Neural cell (in vitro differentiated cells): ENCODE measurements around the gene BUD23. TPM values are rescaled to one million over a fixed set of nuclear protein-coding genes. Genes with fewer than 3 reads are reported as not detected.

Experiments used
- H2AFZ ChIP-seq: fragments of 200-600, 300-800 bp; sonication (generic), shearing (Covaris generic); 2 replicates; pipeline ENCODE4 v1.6.0; 2014; ENCODE audit warnings: low read depth, mild to moderate bottlenecking, antibody characterized with exemption, low read length, moderate library complexity
- H3F3A ChIP-seq: fragments of 200-600 bp; shearing (Covaris generic); 2 replicates; pipeline ENCODE4 v1.6.1; 2016; ENCODE audit warnings: mild to moderate bottlenecking, moderate library complexity, mixed read lengths, antibody characterized with exemption, low read length; ENCODE audit not compliant: insufficient read depth, poor library complexity, severe bottlenecking
- H3K27ac ChIP-seq: fragments of 200-600, 300-800 bp; sonication (generic), shearing (Covaris generic); 2 replicates; pipeline ENCODE4 v1.5.1; 2014; ENCODE audit warnings: mild to moderate bottlenecking, low read length, moderate library complexity
- H3K27me3 ChIP-seq: fragments of 300-800, 200-600 bp; sonication (generic), shearing (Covaris generic); 2 replicates; pipeline ENCODE4 v1.6.0; 2014; ENCODE audit warnings: mild to moderate bottlenecking, low read depth, low read length, moderate library complexity; ENCODE audit not compliant: insufficient read depth
- H3K36me3 ChIP-seq: fragments of 300-800, 200-600 bp; sonication (generic), shearing (Covaris generic); 2 replicates; pipeline ENCODE4 v1.5.1; 2014; ENCODE audit warnings: mild to moderate bottlenecking, antibody characterized with exemption, low read length, moderate library complexity; ENCODE audit not compliant: insufficient read depth
- H3K4me2 ChIP-seq: fragments of 300-800, 200-600 bp; sonication (generic), shearing (Covaris generic); 2 replicates; pipeline ENCODE4 v1.6.0; 2014; ENCODE audit warnings: mild to moderate bottlenecking, low read length
- H3K4me3 ChIP-seq: fragments of 300-800, 200-600 bp; sonication (generic), shearing (Covaris generic); 2 replicates; pipeline ENCODE4 v1.5.1; 2014; ENCODE audit warnings: mild to moderate bottlenecking, low read length, moderate library complexity
- H3K79me2 ChIP-seq: fragments of 200-600 bp; shearing (Covaris generic); replicated peaks from 2 replicates; pipeline ENCODE4 v1.6.0; 2014; ENCODE audit warnings: mild to moderate bottlenecking, low read length, moderate library complexity; ENCODE audit not compliant: insufficient read depth
- H3K9ac ChIP-seq: fragments of 300-800, 200-600 bp; sonication (generic), shearing (Covaris generic); 2 replicates; pipeline ENCODE4 v1.6.1; 2016; ENCODE audit warnings: mild to moderate bottlenecking, low read length, mixed read lengths
- H3K9me2 ChIP-seq: fragments of 200-600 bp; shearing (Covaris generic); 2 replicates; pipeline ENCODE4 v1.6.1; 2016; ENCODE audit warnings: mild to moderate bottlenecking, low read length, mixed read lengths; ENCODE audit not compliant: insufficient read depth
- H3K9me3 ChIP-seq: fragments of 200-600, 300-800 bp; sonication (generic), shearing (Covaris generic); 2 replicates; pipeline ENCODE4 v1.6.1; 2016; ENCODE audit warnings: mild to moderate bottlenecking, mixed run types, low read length, moderate library complexity, mixed read lengths
- H4K20me1 ChIP-seq: fragments of 200-600 bp; shearing (Covaris generic); 2 replicates; pipeline ENCODE4 v1.6.1; 2016; ENCODE audit warnings: mild to moderate bottlenecking, mixed run types; ENCODE audit not compliant: insufficient read depth
- EP300 ChIP-seq: fragments of 450-650 bp; conservative IDR thresholded peaks from 2 replicates; pipeline ENCODE4 v1.6.1; 2014; ENCODE audit warnings: antibody characterized with exemption, mild to moderate bottlenecking, moderate library complexity; ENCODE audit not compliant: poor library complexity, severe bottlenecking
- EZH2 ChIP-seq: fragments of 200-600, 300-800 bp; shearing (Covaris generic), sonication (generic); IDR thresholded peaks from 2 replicates; pipeline ENCODE4 v1.6.1; 2014; ENCODE audit warnings: antibody characterized with exemption, low read length, borderline replicate concordance, mild to moderate bottlenecking; ENCODE audit not compliant: insufficient read depth, poor library complexity, severe bottlenecking
- MXI1 ChIP-seq: fragments of 450-650 bp; conservative IDR thresholded peaks from 2 replicates; pipeline ENCODE4 v1.6.1; 2014; ENCODE audit warnings: antibody characterized with exemption, mild to moderate bottlenecking; ENCODE audit not compliant: poor library complexity, severe bottlenecking
- POLR2AphosphoS5 ChIP-seq: IDR thresholded peaks from 2 replicates; pipeline ENCODE4 v1.6.1; 2012
- RAD21 ChIP-seq: fragments of 450-650 bp; conservative IDR thresholded peaks from 2 replicates; pipeline ENCODE4 v1.6.1; 2014; ENCODE audit warnings: antibody characterized with exemption, mild to moderate bottlenecking, moderate library complexity
- SMC3 ChIP-seq: fragments of 450-650 bp; conservative IDR thresholded peaks from 2 replicates; pipeline ENCODE4 v1.6.1; 2014; ENCODE audit warnings: antibody characterized with exemption, mild to moderate bottlenecking, moderate library complexity; ENCODE audit not compliant: poor library complexity
- TAF1 ChIP-seq: IDR thresholded peaks from 2 replicates; pipeline ENCODE4 v1.6.1; 2012; ENCODE audit warnings: low read depth
- polyA plus RNA-seq: library from polyadenylated mRNA; depleted of rRNA; stranded (reverse); fragments of >200 nt; gene quantifications from 2 replicates; pipeline ENCODE4 v1.2.3, GENCODE V29; 2014
- TF ChIP-seq, protein P1 (sequence below): IDR thresholded peaks from 2 replicates; pipeline ENCODE4 v1.6.1; 2012; ENCODE audit warnings: borderline replicate concordance
- TF ChIP-seq, protein P2 (sequence below): fragments of 450-650 bp; IDR thresholded peaks from 2 replicates; pipeline ENCODE4 v1.5.1; 2014; ENCODE audit warnings: antibody characterized with exemption, mild to moderate bottlenecking, moderate library complexity; ENCODE audit not compliant: poor library complexity, severe bottlenecking

The BUD23 gene
- polyA plus RNA-seq, 1 donor from 2014 or later: 82.9 TPM

DNA sequence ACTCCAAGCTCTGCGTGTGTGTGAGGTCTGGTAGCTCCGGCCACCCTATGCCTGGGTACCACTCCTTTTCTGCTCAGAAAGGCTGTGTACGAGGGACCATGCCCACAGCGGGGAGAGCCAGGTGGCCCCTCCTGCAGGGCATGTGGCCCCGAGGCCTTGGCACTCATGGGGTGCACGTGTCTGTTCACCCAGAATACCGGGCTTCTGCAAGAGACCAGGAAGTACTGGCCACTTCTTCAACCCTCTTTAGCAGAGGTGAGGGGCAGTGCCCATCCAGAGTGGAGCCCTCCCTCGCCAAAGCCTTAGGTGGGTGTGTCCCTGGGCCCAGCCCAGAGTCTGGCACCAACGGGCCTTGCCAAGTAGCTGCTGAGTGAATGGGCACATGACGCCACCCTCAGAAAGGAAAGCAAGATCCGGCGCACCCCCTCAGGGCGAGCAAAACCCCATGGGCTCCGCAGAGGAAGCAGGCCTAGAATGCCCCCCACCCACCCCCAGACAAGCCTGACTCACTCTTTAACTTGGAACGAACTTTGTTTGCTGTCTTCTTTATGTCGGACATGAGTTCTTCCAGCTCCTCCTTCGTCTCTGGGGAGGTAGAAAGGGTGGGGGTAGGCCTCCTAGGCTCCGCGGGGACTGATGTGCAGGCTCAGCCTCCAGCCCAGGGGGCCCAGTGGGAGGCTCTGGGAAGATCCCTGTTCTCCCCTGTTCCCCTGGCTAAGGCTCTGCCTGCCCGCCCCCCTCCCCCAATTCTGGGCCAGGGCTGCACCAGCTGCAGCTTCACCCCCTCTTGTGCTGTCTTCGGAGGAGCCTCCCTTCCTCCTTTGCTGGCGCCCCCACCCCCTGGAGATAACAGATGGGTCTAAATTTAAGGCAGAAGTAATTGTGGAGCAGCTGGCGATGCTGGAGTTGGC is 21.5 kb downstream of the BUD23 start:
- Histone ChIP-seq H3K4me3 (no peak overlapping the region), H2AFZ (no peak overlapping the region), H3K9ac (no peak overlapping the region), H3K27me3 (no peaks in the 10 kb centered on the region), H3K9me2 (no peaks in the 10 kb centered on the region), H3K9me3 (no peaks in the 10 kb centered on the region), H4K20me1 (no peaks in the 10 kb centered on the region), H3K4me2 (no peak overlapping the region), H3K27ac (no peak overlapping the region), H3F3A (no peaks in the 10 kb centered on the region), H3K36me3 (no peaks in the 10 kb centered on the region), H3K79me2 (no peaks in the 10 kb centered on the region)
- TF ChIP-seq EP300 (no peak), EZH2 (no peak), SMC3 (no peak), MXI1 (no peak), RAD21 (no peak), POLR2AphosphoS5 (no peak), TAF1 (no peak)
- TF ChIP-seq, protein P1, sequence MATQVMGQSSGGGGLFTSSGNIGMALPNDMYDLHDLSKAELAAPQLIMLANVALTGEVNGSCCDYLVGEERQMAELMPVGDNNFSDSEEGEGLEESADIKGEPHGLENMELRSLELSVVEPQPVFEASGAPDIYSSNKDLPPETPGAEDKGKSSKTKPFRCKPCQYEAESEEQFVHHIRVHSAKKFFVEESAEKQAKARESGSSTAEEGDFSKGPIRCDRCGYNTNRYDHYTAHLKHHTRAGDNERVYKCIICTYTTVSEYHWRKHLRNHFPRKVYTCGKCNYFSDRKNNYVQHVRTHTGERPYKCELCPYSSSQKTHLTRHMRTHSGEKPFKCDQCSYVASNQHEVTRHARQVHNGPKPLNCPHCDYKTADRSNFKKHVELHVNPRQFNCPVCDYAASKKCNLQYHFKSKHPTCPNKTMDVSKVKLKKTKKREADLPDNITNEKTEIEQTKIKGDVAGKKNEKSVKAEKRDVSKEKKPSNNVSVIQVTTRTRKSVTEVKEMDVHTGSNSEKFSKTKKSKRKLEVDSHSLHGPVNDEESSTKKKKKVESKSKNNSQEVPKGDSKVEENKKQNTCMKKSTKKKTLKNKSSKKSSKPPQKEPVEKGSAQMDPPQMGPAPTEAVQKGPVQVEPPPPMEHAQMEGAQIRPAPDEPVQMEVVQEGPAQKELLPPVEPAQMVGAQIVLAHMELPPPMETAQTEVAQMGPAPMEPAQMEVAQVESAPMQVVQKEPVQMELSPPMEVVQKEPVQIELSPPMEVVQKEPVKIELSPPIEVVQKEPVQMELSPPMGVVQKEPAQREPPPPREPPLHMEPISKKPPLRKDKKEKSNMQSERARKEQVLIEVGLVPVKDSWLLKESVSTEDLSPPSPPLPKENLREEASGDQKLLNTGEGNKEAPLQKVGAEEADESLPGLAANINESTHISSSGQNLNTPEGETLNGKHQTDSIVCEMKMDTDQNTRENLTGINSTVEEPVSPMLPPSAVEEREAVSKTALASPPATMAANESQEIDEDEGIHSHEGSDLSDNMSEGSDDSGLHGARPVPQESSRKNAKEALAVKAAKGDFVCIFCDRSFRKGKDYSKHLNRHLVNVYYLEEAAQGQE: no peak
- TF ChIP-seq, protein P2, sequence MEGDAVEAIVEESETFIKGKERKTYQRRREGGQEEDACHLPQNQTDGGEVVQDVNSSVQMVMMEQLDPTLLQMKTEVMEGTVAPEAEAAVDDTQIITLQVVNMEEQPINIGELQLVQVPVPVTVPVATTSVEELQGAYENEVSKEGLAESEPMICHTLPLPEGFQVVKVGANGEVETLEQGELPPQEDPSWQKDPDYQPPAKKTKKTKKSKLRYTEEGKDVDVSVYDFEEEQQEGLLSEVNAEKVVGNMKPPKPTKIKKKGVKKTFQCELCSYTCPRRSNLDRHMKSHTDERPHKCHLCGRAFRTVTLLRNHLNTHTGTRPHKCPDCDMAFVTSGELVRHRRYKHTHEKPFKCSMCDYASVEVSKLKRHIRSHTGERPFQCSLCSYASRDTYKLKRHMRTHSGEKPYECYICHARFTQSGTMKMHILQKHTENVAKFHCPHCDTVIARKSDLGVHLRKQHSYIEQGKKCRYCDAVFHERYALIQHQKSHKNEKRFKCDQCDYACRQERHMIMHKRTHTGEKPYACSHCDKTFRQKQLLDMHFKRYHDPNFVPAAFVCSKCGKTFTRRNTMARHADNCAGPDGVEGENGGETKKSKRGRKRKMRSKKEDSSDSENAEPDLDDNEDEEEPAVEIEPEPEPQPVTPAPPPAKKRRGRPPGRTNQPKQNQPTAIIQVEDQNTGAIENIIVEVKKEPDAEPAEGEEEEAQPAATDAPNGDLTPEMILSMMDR: no peak

DNA sequence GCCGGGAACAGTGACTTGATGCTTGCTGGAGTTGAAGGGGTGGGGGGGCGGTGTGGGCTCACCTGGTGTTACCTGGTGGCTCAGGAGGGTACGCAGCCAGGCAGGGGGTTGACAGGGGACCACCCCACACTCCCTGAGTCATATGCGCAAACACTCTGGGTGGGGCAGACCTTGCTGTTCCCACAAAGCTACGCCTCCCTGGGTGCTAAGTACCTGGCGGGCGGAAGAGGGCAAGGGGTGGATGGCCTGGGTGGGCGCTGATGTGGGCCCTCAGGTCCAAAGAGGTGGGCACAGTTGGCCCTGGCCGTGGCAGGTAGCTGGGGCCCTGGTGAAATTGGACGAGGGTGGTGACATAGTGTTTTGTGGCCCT is 22.1 kb downstream of the BUD23 start:
- H3K9me3 ChIP-seq: no peaks in the 10 kb centered on the region
- no peaks in the 10 kb centered on the region for H3K36me3 ChIP-seq
- H3K9me2 ChIP-seq: no peaks in the 10 kb centered on the region
- no peak overlapping the region for H3K27ac ChIP-seq
- no peaks in the 10 kb centered on the region for H3F3A ChIP-seq
- no peaks in the 10 kb centered on the region for H3K79me2 ChIP-seq
- H3K4me2 ChIP-seq: no peak overlapping the region
- no peak overlapping the region for H3K4me3 ChIP-seq
- H3K9ac ChIP-seq: no peak overlapping the region
- H3K27me3 ChIP-seq: no peaks in the 10 kb centered on the region
- no peaks in the 10 kb centered on the region for H4K20me1 ChIP-seq
- no peak for TF ChIP-seq TAF1
- no peak for TF ChIP-seq MXI1
- no peak for TF ChIP-seq POLR2AphosphoS5
- TF ChIP-seq EZH2: no peak
- TF ChIP-seq, protein P1: no peak
- no peak for TF ChIP-seq RAD21
- no peak for TF ChIP-seq EP300
- TF ChIP-seq, protein P2: no peak
- TF ChIP-seq SMC3: no peak
- no peak overlapping the region for H2AFZ ChIP-seq
